Measurements from ENCODE around the gene NR4A1.

NR4A1 gene

GRCh38 chr12:52060498-52061177 is 9.4 kb downstream of the NR4A1 start:
- no peak for DNase-seq

DNA sequence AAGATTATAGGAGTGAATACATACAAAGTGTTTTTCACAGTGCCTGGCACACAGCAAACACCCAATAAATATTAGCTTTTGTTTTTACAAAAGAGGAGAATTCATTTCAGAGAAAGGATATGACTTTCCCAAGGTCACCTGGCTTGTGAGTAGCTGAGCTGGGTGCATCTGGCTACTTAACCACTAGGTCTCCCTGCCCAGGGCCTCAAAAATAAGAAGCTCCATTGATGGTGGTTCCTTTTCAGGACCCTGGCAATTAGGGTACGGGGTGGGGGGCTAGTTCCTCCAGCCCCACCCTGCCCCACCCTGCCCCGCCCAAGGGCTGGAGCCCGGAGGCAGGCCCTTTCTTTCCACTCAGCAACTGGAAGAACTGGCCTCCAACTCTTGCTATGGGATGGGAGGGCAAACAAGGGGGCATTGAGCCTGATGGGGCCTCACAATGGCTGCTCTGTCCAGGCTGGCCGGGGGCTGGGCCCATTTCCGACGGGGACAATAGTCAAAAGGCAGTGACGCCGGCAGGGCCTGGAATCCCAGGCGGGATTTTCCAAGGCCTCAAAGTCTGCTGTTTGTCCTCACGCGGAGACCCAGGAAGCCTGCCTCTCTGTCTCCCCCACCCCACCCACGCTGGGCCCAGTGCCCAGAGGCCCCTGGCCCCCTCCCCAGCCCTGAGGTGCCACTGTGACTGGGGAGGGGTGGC is 10.4 kb downstream of the NR4A1 start:
- DNase-seq: no peak

DNA sequence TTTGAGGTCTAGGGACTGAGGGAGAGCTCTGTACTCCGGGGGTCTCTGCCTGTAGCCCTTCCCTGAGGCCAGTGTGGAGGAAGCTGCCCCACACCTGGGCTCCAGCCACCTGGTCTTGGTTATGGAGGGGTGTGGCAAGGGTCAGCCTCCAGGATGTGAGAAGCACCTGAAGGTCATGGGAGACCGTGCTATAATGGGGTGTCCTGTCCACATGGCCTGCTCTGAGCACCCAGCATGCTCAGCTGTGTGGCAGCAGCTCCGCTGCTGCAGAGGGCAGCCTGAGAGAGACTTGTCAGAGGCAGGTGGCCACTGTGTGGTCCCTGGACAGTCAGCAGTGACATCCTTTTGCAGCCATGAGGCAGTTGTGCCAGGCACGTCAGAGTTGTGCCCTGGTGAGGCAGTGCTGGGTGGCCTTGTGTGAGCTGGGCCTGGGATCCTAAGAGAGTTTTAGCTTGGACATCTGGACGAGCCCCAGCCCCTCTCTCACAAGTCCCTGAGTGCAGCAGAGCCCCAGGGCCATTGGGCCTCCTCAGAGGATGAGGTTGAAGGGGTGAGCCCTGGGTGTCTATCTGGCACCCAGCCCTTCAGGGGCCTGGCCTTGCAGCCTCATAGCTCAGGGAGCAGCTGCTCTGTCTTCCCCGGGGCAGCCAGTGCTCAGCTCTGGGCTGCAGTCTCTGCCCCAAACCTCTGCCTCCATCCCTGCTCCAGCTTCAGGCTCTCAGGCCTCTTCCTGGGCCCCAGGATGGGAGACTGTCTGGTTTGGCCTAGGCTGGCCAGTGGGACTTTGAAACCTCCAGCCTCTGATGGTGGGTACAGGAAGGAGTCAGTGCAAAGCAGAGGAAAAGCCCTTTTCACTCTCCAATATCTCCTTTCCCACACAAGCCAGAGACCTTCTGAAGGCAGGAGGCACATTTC is 11.2 kb downstream of the NR4A1 start:
- no peak for DNase-seq

DNA sequence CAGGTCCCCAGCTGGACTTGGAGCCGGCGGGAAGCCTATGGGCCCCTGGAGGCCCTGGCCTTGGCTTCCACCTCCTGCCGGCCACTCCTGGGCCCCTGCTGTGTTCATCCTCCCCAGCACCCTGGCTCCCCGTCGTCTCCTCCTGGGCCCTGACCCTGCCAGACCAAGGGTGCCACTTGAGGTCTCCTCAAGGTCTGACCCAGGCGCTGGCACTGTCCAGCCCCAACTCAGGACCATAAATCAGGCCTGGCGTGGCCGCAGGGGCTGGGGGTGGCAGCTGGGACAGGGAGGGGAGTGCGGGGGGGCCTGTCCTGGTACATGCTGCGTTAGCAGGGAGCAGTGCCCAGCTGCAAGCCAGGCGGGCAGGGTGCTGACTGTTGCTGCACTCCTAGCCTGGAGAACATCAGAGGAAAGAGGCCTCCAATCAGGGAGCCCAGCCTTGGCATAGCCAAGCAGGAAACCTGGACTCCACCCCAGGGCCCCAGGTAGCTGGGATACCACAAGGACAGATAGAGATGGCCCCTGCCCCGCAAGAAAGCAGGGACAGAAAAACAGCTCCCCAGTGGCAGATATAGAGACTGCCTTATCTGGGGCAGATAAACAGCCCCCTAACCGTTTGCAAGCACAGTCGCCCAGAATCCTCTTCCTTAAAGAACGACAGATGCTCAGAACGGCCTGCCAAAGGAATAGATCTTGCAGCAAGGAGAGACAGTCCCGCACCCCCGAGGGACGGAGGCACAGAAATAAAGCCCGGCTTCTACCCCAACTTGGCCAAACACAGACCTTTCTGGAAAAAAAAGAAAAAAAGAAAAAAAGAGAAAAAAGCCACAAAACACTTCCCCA is 12.1 kb downstream of the NR4A1 start:
- DNase-seq: no peak

DNA sequence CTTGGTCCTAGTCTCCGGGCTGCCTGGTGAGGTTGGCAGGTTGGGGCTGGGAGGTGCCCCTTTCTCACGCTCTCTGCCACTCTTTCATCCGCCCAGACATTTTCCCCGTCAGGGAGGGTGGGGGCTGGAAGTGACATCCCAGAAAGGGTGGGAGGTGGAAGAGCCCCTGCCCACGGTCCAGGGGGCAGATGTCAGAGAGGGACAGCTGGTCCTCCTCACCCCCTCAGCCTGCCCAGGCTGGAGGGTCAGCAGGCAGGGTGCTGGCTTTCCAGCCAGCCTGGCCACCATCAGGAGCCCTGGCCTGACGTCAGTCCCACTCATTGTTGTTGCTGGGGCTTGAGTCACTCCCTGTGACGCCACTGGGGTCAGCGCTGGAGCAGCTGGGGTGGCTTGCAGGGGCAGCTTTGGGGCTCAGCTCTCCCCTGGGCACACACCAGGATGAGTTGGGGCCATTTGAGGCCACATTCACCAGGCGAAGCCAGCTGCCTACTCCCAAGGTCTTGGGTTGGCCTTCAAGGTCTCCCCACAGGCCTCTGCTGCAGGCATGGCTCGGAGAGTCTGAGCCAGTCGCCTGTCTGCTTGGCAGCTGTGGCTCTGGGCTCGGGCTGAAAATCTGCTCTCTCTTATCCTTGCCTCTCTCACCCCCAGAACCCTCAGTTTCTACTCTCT is 12.9 kb downstream of the NR4A1 start:
- no peak for DNase-seq

- no peak for DNase-seq
These were observed 15.3 kb downstream of the NR4A1 start for GRCh38 chr12:52066346-52067080.

DNA sequence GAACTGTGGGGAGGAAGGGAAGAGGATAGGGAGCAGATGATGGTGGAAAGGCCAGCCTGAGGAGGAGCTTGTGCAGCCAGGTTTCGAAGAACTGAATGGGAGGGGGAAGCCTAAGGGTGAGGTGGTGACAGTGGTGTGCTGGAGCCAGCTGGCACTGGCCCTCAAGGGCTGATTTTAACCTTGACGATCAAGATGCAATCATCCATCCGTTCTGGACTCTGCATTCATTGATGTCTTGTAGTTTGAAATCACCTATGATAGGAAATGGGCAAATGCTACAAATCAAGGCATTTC is 15.8 kb downstream of the NR4A1 start:
- DNase-seq: no peak

GRCh38 chr12:52069327-52070184 is 18.3 kb downstream of the NR4A1 start, which contains the start of gene ATG101:
Gene ATG101, plus strand, starts transcription at chr12:52069978. Its CDS starts 3,673 bp downstream, at chr12:52073651.
- DNase-seq: peak; percentile 79

- DNase-seq: no peak
These were observed 19.1 kb downstream of the NR4A1 start for GRCh38 chr12:52070185-52070925.

- DNase-seq: no peak
These were observed 22.5 kb downstream of the NR4A1 start for GRCh38 chr12:52073531-52074381.

- DNase-seq: no peak
These were observed 23.9 kb downstream of the NR4A1 start for GRCh38 chr12:52074971-52075724.

- no peak for DNase-seq
These were observed 25.6 kb downstream of the NR4A1 start for GRCh38 chr12:52076811-52077210.

- DNase-seq: no peak
These were observed 27.0 kb downstream of the NR4A1 start for GRCh38 chr12:52078276-52078675.

DNA sequence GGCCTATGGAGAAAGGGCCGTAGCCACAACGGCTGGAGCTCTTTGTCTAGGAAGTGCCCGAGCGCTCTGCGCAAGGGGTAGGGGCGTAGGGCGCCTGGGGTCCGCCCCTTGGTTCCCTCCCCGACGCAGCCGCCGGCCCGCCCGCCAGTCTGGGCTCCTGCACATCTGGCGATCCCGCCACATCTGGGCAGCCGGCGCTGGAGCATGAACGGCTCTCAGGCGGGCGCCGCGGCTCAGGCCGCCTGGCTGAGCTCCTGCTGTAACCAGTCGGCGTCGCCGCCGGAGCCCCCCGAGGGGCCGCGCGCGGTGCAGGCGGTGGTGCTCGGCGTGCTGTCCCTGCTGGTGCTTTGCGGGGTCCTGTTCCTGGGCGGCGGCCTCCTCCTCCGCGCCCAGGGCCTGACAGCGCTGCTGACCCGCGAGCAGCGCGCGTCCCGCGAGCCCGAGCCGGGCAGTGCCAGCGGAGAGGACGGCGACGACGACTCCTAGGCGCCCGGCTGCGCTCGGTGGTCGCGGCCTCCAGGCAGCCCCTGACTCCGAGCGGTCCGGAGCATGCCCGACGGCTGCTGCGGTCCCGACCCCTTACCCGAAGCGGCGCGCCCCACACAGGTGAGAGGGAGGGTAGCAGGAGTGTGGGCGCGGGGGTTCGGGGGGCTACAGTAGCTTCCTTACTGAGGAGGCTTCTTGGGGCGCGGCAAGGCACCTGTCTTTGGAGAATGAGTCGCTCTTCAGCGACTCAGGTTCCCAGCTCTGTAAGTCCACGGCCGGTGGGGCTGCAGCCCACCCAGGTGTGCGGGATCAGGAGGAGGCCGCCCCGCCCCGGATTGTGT is 28.5 kb downstream of the NR4A1 start, which contains the start of gene SMIM41:
TSS of gene SMIM41 (plus strand) at position 129 of the 827 bp plus-strand sequence. CDS start at position 205, 76 bp downstream.
- no peak for DNase-seq

DNA sequence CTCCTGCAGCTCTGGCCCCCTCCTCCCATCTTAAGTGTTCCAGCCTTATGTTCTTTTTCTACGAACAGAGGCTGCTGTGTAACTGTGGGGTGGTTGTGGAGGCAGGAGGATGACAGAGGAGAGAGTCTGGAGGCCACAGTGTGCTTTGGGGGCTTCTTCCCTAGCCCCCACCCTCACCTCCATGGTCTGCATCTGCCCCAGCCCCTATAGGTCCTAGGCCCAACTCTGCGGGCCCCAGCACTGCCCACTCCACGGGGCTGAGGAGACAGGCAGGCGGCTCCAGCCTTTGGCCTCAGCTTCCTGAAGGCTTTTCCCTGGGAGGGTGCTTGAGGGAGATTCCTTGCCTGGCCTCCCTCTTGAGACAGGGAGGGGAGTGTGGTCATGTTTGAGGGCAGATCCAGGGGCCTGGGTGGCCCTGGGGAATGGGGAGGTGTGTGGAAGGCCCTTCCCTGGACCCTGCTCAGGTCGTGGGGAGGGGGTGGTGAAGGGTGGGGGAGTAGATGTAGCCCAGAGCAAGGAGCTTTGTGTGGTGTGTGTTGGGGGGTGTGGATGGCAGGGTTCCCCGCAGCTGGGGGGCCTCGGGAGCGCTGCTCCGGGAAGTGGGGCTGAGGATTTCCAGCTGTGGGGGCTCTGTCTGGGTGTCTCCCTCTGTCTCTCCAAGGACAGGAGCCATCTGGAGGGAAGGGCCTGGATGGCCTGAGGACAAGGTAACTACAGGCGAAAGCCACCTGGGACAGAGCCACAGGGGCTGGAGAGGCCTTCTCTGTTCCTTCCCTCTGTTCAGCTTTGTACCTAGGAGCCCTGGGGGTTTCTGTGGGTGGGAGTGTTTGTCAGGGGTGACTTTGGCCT is 29.4 kb downstream of the NR4A1 start:
- no peak for DNase-seq

DNA sequence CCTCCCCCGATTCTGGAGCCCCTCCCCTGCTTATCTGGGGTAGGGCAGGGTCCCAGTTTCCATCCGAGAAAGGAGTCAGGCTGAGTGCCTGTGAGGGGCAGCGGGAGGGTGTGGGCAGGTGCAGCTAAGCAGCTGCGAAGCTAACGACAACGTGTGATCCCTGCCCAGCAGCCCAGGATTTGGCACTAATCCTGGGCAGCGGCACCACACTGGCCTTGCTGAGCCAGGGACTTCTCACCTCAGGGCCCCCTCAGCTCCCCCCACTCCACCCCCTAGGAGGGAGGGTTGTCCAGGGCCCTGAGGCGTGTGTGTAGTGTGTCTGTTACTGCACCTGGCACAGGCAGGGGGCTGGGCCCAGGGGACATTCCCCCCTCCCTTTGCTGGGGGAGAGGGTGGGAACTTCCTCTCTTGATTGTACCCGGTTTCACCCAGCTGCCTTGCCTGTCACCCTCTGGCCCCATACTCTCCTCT is 30.1 kb downstream of the NR4A1 start:
- no peak for DNase-seq

Data from NCI-H748 treated with DMSO at 0.1 percent for 48 hours (cell line).